Measurements from ENCODE around the gene MACF1.

MACF1 gene

GRCh38 chr1:39360731-39361130, 156.2 kb downstream of the MACF1 start:
- no peak for DNase-seq

- DNase-seq = no peak
Measured at GRCh38 chr1:39361446-39361845, 157.0 kb downstream of the MACF1 start.

GRCh38 chr1:39363267-39363666, 158.8 kb downstream of the MACF1 start:
- no peak for DNase-seq

DNA sequence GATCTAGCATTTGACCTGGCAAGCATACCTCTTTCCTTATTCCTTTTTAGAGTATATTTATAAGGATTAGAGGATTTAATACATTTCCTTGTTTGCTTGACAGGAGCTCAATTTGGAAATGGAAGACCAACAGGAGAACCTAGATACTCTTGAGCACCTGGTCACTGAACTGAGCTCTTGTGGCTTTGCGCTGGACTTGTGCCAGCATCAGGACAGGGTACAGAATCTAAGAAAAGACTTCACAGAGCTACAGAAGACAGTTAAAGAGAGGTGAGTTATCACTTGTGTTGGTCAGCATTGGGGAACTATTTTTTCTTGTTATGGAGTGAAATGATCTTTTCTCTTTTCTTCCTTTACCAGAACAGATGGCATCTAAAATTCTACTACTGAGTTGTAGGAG, 163.6 kb downstream of the MACF1 start:
- DNase-seq = no peak

GRCh38 chr1:39369565-39369964, 165.1 kb downstream of the MACF1 start:
- no peak for DNase-seq

DNA sequence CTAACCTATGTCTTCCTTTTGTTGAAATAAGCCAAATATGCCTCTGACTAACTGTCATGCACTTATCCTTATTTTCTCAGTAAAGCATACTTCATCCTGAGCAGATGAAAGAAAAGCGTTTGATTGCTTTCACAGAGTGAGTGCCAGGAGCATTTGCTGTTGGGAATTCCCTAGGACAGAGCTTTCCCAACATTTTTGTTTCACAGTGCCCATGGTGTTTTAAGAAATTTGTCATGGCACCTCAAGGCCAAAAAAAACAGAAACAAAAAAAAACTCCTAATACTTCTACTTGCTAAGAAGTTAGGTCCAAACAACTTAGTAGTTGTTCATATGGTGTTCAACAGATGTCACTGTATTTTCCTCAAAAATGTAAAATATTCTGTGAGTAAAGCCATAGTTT, 166.1 kb downstream of the MACF1 start:
- DNase-seq = no peak

- DNase-seq = no peak
Measured at GRCh38 chr1:39372105-39372504, 167.6 kb downstream of the MACF1 start.

DNA sequence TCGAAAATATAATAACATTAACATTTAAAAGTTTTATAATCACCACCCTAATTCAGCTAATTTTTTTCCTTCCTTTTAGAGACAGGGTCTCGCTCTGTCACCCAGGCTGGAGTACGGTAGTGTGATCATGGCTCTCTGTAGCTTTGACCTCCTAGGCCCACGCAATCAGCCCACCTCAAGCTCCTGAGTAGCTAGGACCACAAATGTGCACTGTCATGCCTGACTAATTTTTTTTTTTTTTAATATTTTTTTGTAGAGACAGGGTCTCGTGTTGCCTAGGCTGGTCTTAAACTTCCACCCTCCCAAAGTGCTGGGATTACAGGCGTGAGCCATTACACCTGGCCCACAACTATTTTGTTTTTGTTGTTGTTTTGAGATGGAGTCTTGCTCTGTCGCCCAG, 172.2 kb downstream of the MACF1 start:
- no peak for DNase-seq

DNA sequence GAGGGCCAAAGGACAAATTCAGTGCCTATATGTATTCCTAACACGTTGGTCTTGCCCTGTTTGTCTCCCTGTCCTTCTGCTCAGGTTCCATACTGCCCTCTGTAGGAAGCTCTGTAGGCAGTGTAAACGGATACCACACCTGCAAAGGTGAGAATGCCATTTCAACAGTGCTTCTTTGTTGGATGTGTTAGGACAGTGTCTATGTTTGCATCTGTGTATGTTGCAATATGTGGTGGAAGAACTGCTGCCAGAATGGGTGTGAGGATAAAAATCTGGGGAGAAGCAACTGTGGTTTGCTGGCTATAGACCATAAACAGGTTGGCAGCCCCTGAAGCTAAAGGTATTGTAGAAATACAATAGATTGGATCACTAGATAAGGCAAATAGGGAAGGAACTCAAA, 173.9 kb downstream of the MACF1 start:
- DNase-seq = peak in 1 of 2 donors; percentile 25

DNA sequence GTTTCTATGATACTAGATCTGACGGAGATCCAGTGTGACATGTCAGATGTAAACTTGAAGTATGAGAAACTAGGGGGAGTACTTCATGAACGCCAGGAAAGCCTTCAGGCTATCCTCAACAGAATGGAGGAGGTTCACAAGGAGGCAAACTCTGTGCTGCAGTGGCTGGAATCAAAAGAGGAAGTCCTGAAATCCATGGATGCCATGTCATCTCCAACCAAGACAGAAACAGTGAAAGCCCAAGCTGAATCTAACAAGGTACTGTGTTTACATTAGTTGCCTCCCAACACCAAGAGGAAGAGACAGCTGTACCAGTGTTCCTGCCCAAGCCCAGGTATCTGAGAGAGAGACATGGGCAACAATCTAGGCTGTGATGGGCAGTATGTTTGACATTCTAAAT, 174.7 kb downstream of the MACF1 start:
- DNase-seq = no peak

GRCh38 chr1:39380036-39380435, 175.5 kb downstream of the MACF1 start:
- no peak for DNase-seq

GRCh38 chr1:39381839-39382238, 177.3 kb downstream of the MACF1 start:
- DNase-seq = no peak

DNA sequence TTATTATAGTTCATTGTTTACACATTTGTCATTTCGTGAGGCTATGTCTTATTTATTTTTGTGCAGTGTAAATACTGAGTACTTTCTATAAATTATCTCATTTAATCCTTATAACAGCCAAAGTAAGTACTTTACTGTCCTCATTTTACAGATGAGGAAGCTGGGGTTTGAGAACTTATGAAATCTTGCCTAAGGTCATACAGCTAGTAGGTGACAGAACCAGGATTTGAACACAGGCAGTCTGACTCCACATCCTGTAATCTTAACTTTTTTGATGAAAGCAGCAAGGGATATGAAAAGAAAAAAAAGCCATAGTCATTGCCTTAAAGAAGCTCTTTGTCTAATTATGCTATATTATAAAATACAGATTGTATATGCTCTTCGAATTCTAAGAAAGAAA, 179.8 kb downstream of the MACF1 start:
- DNase-seq = no peak

DNA sequence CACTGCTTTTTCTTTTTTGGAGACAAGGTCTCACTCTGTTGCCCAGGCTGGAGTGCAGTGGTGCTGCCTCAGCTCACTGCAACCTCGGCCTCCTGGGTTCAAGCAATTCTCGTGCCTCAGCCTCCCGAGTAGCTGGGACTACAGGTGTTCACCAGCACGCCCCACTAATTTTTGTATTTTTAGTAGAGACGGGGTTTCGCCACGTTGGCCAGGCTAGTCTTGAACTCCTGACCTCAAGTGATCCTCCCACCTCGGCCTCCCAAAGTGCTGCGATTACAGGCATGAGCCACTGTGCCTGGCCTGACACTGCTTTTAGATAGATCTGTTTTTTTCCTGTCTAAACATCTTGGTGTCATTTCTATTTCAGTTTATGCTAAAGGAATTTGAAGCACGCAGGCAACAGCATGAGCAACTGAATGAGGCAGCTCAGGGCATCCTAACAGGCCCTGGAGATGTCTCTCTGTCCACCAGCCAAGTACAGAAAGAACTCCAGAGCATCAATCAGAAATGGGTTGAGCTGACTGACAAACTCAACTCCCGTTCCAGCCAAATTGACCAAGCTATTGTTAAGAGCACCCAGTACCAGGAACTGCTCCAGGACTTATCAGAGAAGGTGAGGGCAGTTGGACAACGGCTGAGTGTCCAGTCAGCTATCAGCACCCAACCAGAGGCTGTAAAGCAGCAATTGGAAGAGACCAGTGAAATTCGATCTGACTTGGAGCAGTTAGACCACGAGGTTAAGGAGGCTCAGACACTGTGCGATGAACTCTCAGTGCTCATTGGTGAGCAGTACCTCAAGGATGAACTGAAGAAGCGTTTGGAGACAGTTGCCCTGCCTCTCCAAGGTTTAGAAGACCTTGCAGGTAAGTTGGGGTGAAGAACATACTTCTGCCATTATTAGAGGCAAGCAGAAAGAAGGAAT, 180.8 kb downstream of the MACF1 start:
- no peak for DNase-seq

DNA sequence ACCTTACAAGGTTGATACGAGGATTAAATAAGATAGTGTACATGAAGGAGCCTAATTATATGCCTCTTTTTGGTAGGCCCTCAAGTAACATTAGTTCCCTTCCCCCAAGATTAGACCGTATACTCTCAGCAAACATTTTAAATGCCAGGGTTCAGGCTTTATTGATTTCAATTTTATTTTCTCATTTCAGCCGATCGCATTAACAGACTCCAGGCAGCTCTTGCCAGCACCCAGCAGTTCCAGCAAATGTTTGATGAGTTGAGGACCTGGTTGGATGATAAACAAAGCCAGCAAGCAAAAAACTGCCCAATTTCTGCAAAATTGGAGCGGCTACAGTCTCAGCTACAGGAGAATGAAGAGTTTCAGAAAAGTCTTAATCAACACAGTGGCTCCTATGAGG, 182.5 kb downstream of the MACF1 start:
- DNase-seq = no peak

DNA sequence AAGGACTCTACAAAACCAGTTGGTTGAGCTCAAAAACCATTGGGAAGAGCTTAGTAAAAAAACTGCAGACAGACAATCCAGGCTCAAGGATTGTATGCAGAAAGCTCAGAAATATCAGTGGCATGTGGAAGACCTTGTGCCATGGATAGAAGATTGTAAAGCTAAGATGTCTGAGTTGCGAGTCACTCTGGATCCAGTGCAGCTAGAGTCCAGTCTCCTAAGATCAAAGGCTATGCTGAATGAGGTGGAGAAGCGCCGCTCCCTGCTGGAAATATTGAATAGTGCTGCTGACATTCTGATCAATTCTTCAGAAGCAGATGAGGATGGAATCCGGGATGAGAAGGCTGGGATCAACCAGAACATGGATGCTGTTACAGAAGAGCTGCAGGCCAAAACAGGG, 183.0 kb downstream of the MACF1 start:
- DNase-seq = no peak

DNA sequence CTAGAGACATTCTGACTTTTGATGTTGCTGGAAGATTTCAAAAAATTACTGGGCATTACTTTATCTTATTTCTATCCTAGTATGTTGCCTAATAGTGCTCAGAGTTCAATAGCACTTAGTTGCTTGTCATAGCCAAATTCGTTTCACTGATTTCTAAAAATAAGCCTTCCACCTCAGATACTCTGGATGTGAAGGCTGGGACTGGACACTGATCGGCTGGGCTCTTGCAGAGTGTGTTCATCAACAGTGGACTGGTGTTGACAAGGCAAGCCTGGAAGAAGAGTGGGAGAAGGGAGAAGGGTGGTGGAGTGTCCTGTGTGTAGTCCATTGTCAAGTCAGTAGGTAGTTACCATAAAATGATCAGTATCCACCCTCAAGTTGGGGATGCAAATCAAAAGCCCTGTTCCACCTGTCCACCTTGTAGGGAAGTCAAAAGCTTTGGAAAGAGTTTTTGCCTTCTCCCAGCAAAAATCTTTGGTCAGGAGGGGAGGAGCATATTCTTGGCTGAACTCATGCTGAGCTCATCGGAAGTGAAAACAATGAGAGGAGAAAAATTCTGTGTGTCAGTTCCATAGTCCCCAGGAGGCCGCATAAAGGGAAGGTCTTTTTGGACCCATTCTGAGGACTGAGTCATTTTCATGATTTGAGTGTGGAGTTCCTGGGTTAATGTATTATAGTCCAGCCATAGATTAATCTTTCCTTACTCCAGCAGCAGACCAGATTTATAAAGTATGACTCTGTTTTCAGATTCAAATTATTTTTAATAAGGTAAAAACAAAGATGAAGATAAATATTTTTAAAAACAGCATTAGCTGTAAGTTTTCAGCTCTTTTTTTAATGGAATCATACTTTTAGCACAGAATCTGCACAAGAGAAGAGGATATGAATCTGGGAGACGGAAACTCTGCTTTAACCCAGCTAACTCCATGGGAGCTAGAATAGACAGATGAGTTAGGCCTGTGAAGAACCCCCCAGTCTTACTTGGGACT, 187.5 kb downstream of the MACF1 start:
- DNase-seq = no peak

DNA sequence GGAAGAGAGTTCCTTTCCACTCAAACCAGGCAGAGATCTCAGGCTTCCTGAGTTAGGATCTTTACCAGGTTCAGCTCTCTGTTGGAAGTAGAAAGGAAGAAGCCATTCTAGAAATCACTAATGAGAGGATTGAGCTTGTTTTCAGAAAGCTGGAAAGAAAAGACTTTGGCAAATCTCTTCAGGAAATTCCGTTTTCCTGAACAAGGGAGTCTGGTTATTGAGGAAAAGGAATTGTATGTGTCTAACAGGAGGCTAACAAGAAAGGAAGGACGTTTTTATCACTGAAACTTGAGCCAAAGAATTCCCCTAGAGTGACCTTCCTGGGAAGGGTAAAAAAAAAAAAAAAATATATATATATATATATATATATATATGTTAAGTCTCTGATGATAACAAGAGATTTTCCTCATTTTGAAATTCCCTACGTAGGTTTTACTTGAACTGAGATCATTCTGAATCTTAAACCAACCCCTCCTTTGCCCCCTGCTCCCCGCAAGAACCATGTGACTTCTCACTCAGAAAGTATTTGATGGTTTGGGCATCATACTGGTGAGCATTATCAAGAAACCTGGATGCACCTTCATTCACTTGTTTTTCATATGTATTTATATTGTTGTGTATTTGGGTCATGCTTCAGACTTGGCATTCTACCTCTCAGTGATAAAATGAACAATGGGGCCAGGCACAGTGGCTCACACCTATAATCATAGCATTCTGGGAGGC, 188.5 kb downstream of the MACF1 start:
- no peak for DNase-seq

DNA sequence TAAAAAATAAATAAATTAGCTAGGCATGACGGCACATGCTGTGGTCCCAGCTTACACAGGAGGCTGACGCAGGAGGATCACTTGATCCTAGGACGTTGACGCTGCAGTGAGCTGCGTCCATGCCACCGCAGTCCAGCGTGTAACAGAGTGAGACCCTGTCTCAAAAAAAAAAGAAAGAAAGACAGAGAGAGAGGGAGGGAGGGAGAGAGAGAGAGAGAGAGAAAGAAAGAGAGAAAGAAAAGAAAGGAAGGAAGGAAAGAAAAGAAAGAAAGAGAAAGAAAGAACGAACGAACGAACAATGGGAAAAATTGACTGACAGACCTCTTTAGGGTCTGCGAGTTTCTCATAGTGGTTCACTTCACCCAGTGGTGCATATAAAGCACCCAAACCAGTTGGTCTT, 189.2 kb downstream of the MACF1 start:
- DNase-seq = no peak

GRCh38 chr1:39394059-39394458, 189.6 kb downstream of the MACF1 start:
- no peak for DNase-seq

GRCh38 chr1:39394598-39394997, 190.1 kb downstream of the MACF1 start:
- peak in 1 of 2 donors; percentile 41 for DNase-seq

DNA sequence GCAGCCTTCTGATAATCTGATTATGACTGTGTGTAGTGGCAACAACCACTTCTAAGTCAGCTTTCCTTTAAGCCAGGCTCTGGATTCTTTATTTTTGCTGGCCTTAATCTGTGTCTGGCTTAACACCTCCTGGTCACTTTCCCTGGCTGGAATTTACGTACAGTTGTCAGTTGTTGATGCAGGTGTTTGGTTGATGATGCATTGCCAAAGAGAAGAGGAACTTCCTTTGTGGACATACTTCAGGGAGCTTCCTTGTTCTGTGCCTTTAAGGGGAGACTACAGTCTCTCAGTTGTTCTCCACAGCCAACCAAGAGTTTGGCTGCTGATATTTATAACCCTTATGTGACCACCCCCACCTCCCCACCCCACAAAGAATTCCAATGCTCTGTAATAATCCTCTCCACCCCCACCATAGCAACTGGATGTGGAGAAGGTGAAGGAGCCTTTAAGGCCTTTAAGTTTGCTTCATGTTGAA, 190.9 kb downstream of the MACF1 start:
- DNase-seq = no peak

DNA sequence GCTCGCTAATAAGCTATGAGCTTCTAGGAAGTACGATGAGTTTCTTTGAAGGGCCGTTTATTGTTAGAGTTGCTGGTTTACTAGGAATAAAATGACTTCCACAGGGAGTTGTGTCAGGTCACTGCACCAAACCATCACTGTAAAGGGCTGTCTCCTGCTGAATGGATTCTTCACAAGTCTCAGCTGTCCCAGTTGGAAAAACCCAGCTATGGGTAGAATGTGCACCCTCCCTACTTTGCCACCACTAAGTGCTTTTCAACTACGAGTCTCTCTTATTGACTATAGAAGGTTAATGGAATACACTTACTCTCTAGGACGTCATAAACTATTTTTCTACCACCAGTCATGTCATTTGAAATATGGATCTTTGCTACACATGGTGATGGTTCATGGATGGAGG, 192.2 kb downstream of the MACF1 start:
- DNase-seq = no peak
